Parathyroid adenoma (tissue), 2 donors: ENCODE results near the gene ZDHHC14.

Experiments
- H2AFZ ChIP-seq: fragments of 300-600 bp; sonication (generic); one replicate; pipeline ENCODE4 v1.7.0; 2017; ENCODE audit warnings: antibody characterized with exemption, mild to moderate bottlenecking
- H3K27ac ChIP-seq: fragments of 300-600 bp; sonication (generic); one replicate; pipeline ENCODE4 v1.7.0; 2017
- H3K27me3 ChIP-seq: fragments of 300-600 bp; sonication (generic); one replicate; pipeline ENCODE4 v1.7.0; 2017; ENCODE audit warnings: low read length; ENCODE audit not compliant: control insufficient read depth, insufficient read depth
- H3K36me3 ChIP-seq: fragments of 300-600 bp; sonication (generic); one replicate; pipeline ENCODE4 v1.7.0; 2017; ENCODE audit warnings: low read length; ENCODE audit not compliant: control insufficient read depth, insufficient read depth
- H3K4me1 ChIP-seq: fragments of 300-600 bp; sonication (generic); one replicate; pipeline ENCODE4 v1.7.0; 2017; ENCODE audit warnings: control low read depth
- H3K4me2 ChIP-seq: fragments of 300-600 bp; sonication (generic); one replicate; pipeline ENCODE4 v1.7.0; 2017; ENCODE audit warnings: low read length
- H3K4me3 ChIP-seq: fragments of 300-600 bp; sonication (generic); one replicate; pipeline ENCODE4 v1.7.0; 2017; ENCODE audit warnings: low read depth, low read length
- H3K79me2 ChIP-seq: fragments of 300-600 bp; sonication (generic); one replicate; pipeline ENCODE4 v1.7.0; 2017; ENCODE audit warnings: control low read depth
- H3K9ac ChIP-seq: fragments of 300-600 bp; sonication (generic); one replicate; pipeline ENCODE4 v1.7.0; 2017; ENCODE audit warnings: mild to moderate bottlenecking
- H3K9me3 ChIP-seq: fragments of 300-600 bp; sonication (generic); one replicate; pipeline ENCODE4 v1.7.0; 2017; ENCODE audit warnings: low read length; ENCODE audit not compliant: control insufficient read depth
- TF ChIP-seq, protein P1 (sequence below): fragments of 300-600 bp; sonication (generic); IDR thresholded peaks from one replicate; pipeline ENCODE4 v1.7.0; 2017; ENCODE audit warnings: antibody characterized with exemption, mild to moderate bottlenecking
- donor health status: primary hyperparathyroidism.

Gene ZDHHC14

GRCh38 chr6:157432231-157432891 lies 51.4 kb downstream of the ZDHHC14 start:
- TF ChIP-seq, protein P1, sequence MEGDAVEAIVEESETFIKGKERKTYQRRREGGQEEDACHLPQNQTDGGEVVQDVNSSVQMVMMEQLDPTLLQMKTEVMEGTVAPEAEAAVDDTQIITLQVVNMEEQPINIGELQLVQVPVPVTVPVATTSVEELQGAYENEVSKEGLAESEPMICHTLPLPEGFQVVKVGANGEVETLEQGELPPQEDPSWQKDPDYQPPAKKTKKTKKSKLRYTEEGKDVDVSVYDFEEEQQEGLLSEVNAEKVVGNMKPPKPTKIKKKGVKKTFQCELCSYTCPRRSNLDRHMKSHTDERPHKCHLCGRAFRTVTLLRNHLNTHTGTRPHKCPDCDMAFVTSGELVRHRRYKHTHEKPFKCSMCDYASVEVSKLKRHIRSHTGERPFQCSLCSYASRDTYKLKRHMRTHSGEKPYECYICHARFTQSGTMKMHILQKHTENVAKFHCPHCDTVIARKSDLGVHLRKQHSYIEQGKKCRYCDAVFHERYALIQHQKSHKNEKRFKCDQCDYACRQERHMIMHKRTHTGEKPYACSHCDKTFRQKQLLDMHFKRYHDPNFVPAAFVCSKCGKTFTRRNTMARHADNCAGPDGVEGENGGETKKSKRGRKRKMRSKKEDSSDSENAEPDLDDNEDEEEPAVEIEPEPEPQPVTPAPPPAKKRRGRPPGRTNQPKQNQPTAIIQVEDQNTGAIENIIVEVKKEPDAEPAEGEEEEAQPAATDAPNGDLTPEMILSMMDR = no peak
- H3K36me3 ChIP-seq = no peaks in the 10 kb centered on the region
- H3K9me3 ChIP-seq = no peaks in the 10 kb centered on the region
- H3K9ac ChIP-seq = no peak overlapping the region
- H3K27me3 ChIP-seq = no peaks in the 10 kb centered on the region
- no peaks in the 10 kb centered on the region for H3K79me2 ChIP-seq
- no peak overlapping the region for H3K4me3 ChIP-seq
- H3K27ac ChIP-seq = peak overlapping the region; percentile 92
- peaks cover 73% of the 10 kb centered on the region for H3K4me1 ChIP-seq
- H3K4me2 ChIP-seq = no peak overlapping the region
- peak overlapping the region; percentile 17 for H2AFZ ChIP-seq

DNA sequence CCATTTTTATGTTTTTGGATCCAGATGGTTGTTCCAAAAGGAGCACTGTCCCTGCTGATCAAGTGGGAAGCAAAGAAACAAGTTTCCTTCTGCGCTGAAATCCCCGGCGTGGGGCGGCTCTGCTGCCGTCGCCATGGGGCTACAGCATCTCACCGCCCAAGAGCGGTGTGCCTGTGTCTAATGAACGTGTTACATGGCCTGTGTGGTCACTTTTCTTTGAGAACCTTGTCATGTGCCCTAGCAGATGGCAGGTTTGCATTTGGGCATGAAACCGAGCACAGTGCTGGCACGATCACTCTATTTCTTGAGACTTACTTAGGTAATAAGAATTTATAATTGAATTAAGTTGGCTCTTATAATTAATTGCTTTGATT lies 51.9 kb downstream of the ZDHHC14 start:
- peak overlapping the region; percentile 92 for H3K27ac ChIP-seq
- no peak overlapping the region for H3K9ac ChIP-seq
- H2AFZ ChIP-seq = peak overlapping the region; percentile 17
- no peak overlapping the region for H3K4me3 ChIP-seq
- no peaks in the 10 kb centered on the region for H3K79me2 ChIP-seq
- H3K27me3 ChIP-seq = no peaks in the 10 kb centered on the region
- H3K36me3 ChIP-seq = no peaks in the 10 kb centered on the region
- H3K4me2 ChIP-seq = no peak overlapping the region
- TF ChIP-seq, protein P1 = no peak
- no peaks in the 10 kb centered on the region for H3K9me3 ChIP-seq
- H3K4me1 ChIP-seq = peaks cover 70% of the 10 kb centered on the region

DNA sequence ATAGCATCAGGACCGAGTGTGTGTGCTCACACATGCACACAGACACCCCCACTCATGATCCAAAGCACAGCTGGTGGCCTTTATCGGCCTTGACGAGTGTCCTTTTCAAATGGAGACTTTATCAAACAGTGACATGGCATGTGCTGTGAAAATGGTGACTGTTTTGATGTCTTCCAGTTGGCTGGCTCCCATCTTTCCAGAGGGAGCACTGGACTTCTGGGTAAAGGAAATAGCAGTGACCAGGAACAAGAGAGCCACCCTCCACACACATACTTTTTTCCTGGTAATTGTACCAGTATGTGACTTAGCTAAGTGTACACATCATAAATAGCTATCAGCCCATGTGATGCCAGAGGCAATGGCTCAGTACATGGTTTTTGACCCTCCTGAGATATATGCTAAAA lies 52.7 kb downstream of the ZDHHC14 start:
- H3K4me3 ChIP-seq = no peak overlapping the region
- peak overlapping the region; percentile 47 for H2AFZ ChIP-seq
- TF ChIP-seq, protein P1 = no peak
- H3K27me3 ChIP-seq = no peaks in the 10 kb centered on the region
- no peak overlapping the region for H3K9ac ChIP-seq
- no peaks in the 10 kb centered on the region for H3K9me3 ChIP-seq
- H3K4me1 ChIP-seq = peaks cover 77% of the 10 kb centered on the region
- no peaks in the 10 kb centered on the region for H3K36me3 ChIP-seq
- no peaks in the 10 kb centered on the region for H3K79me2 ChIP-seq
- H3K27ac ChIP-seq = peak overlapping the region; percentile 92
- no peak overlapping the region for H3K4me2 ChIP-seq

DNA sequence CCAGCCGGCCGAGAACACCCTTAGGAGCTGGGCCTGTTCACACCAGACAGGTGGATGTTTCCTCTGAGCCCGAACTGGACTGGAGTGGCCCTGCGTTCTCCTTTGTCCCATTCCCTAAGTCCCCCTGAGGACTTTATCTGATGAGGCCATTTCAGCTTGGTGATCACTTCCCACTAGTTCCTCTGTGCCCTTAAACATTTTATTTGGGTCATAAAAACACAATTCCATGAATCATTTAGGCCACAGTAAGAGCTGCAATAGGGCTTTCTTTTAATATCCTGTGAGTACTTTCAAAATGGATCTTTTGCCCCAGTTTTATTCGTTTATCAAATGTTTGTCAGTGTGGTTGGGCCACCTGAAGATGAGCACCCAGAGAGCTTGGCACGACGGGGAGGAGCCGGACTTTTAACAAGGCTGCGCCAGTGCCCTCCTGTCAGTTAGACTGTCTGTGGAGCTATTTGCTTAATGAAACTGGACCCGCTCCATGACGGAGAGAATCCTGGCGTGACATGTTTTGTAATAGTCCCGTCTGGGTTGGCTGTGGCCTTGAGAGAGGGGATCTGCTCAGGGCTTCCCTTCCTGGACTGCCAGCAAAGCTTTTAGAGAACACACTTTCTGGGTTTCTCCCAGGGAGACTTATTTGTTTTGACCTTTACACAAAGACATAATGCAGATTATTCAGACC lies 53.5 kb downstream of the ZDHHC14 start:
- no peaks in the 10 kb centered on the region for H3K36me3 ChIP-seq
- no peak overlapping the region for H3K9ac ChIP-seq
- no peaks in the 10 kb centered on the region for H3K27me3 ChIP-seq
- H3K4me2 ChIP-seq = peak overlapping the region; percentile 20
- H3K4me3 ChIP-seq = no peak overlapping the region
- H3K79me2 ChIP-seq = no peaks in the 10 kb centered on the region
- TF ChIP-seq, protein P1 = no peak
- peaks cover 78% of the 10 kb centered on the region for H3K4me1 ChIP-seq
- no peaks in the 10 kb centered on the region for H3K9me3 ChIP-seq
- H2AFZ ChIP-seq = peak overlapping the region; percentile 58
- peak overlapping the region; percentile 92 for H3K27ac ChIP-seq
